ENCODE data around the gene PHACTR3.

The PHACTR3 gene

DNA sequence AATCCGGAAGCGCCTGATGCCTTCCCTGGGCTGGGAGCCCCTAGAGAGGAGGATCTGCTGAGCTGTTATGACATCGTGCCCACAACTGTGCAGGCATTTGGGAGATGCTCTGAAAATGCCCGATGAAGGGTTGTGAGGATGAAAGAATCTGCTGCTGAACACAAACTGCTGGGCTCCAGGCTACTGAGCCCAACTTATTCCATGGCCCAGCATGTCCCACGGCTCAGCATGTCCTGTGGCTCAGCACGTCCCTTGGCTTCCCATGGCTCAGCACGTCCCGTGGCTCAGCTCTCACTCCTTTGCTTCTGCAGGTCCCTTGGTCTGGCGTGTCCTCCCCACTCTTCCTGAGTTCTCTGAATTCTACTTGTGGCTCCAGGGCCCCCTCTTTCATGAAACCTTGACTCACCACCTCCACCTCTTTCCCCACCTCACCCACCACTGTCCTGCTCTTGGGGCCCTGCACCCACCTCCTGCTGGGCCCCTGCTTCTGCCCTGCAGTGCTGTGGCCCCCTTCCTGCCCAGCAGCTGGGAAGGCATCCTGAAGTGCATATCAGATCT is 80.4 kb downstream of the PHACTR3 start:
- H3K18ac ChIP-seq (ENCODE audit: low read depth in 1 of 2, low read length in 2 of 2), result no peak overlapping the region

DNA sequence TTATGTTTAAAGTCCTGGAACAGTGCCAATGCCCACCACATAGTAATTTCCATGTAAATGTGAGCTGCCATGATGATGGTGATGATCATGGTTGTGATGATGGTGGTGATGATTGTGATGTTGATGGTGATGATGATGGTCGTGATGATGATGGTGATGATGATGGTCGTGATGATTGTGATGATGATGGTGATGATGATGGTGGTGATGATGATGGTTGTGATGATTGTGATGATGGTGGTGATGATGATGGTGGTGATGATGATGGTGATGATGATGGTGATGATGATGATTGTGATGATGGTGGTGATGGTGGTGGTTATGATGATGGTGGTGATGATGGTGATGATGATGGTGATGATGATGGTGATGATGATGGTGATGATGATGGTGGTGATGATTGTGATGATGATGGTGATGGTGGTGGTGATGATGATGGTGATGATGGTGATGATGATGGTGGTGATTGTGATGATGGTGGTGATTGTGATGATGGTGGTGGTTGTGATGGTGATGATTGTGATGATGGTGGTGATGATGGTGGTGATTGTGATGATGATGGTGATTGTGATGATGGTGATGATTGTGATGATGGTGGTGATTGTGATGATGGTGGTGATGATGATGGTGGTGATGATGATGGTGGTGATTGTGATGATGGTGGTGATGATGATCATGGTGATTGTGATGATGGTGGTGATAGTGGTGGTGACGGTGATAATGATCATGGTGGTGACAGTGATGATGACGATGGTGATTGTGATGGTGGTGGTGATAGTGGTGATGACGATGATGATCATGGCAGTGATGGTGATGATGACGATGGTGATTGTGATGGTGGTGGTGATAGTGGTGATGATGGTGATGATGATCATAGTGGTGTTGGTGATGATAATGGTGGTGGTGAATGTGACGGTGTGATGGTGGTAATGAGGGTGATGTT is 82.3 kb downstream of the PHACTR3 start:
- Histone ChIP-seq H3K4me2 (ENCODE audit: low read length, poor library complexity, severe bottlenecking) (no peak overlapping the region), H3K9me3 (ENCODE audit: control insufficient read depth, low read length) (no peaks in the 10 kb centered on the region), H3K23ac (ENCODE audit: low read length in 2 of 2) (no peak overlapping the region), H3K27ac (ENCODE audit: low read length, poor library complexity, severe bottlenecking) (no peak overlapping the region), H3K14ac (ENCODE audit: low read length in 2 of 2) (no peak overlapping the region), H4K8ac (ENCODE audit: low read length) (no peak overlapping the region), H3K79me1 (replicated peaks; ENCODE audit: low read length, poor library complexity, severe bottlenecking) (no peaks in the 10 kb centered on the region), H2AFZ (ENCODE audit: low read depth, low read length) (no peak overlapping the region), H2BK120ac (ENCODE audit: low read depth, low read length) (no peak overlapping the region), H3K4me1 (ENCODE audit: control insufficient read depth, insufficient read depth, low read depth, low read length) (no peaks in the 10 kb centered on the region), H3K4ac (ENCODE audit: low read depth in 1 of 2, low read length in 2 of 2) (no peak overlapping the region), H3K27me3 (ENCODE audit: control insufficient read depth in 1 of 2, insufficient read depth in 1 of 2, low read length in 2 of 2) (no peaks in the 10 kb centered on the region), H2BK15ac (ENCODE audit: low read depth, poor library complexity, severe bottlenecking) (no peak overlapping the region), H2AK5ac (ENCODE audit: low read length, severe bottlenecking) (no peak overlapping the region), H4K91ac (ENCODE audit: low read length) (no peak overlapping the region), H2BK12ac (ENCODE audit: low read length in 2 of 2) (no peak overlapping the region), H3K18ac (ENCODE audit: low read depth in 1 of 2, low read length in 2 of 2) (no peak overlapping the region), H2BK5ac (ENCODE audit: low read depth, low read length, poor library complexity, severe bottlenecking) (no peak overlapping the region), H3K36me3 (ENCODE audit: control insufficient read depth in 1 of 2, insufficient read depth in 2 of 2, low read depth in 1 of 2, low read length in 2 of 2) (no peaks in the 10 kb centered on the region), H3K4me3 (ENCODE audit: insufficient read depth in 1 of 2, low read depth in 1 of 2, low read length in 2 of 2) (no peak overlapping the region), H3K9ac (ENCODE audit: low read length) (no peak overlapping the region)
- WGBS, result 84% methylated on average over 7 of the region's 7 CpGs
- no peak for DNase-seq

More for the DNA sequence above, 80.4 kb downstream of the PHACTR3 start:
- Histone ChIP-seq H3K4me3 (ENCODE audit: insufficient read depth in 1 of 2, low read depth in 1 of 2, low read length in 2 of 2) (no peak overlapping the region), H2BK120ac (ENCODE audit: low read depth, low read length) (no peak overlapping the region), H3K79me1 (replicated peaks; ENCODE audit: low read length, poor library complexity, severe bottlenecking) (no peaks in the 10 kb centered on the region), H3K27me3 (ENCODE audit: control insufficient read depth in 1 of 2, insufficient read depth in 1 of 2, low read length in 2 of 2) (peaks cover 0 to 4% of the 10 kb centered on the region in 2 experiments), H3K9ac (ENCODE audit: low read length) (no peak overlapping the region), H2BK15ac (ENCODE audit: low read depth, poor library complexity, severe bottlenecking) (no peak overlapping the region), H3K9me3 (ENCODE audit: control insufficient read depth, low read length) (no peaks in the 10 kb centered on the region), H2BK5ac (ENCODE audit: low read depth, low read length, poor library complexity, severe bottlenecking) (no peak overlapping the region), H2BK12ac (ENCODE audit: low read length in 2 of 2) (no peak overlapping the region), H3K4ac (ENCODE audit: low read depth in 1 of 2, low read length in 2 of 2) (no peak overlapping the region), H3K36me3 (ENCODE audit: control insufficient read depth in 1 of 2, insufficient read depth in 2 of 2, low read depth in 1 of 2, low read length in 2 of 2) (no peaks in the 10 kb centered on the region), H3K27ac (ENCODE audit: low read length, poor library complexity, severe bottlenecking) (no peak overlapping the region), H3K4me1 (ENCODE audit: control insufficient read depth, insufficient read depth, low read depth, low read length) (no peaks in the 10 kb centered on the region), H2AK5ac (ENCODE audit: low read length, severe bottlenecking) (no peak overlapping the region), H3K23ac (ENCODE audit: low read length in 2 of 2) (no peak overlapping the region), H2AFZ (ENCODE audit: low read depth, low read length) (no peak overlapping the region), H4K8ac (ENCODE audit: low read length) (no peak overlapping the region), H4K91ac (ENCODE audit: low read length) (no peak overlapping the region), H3K14ac (ENCODE audit: low read length in 2 of 2) (no peak overlapping the region), H3K4me2 (ENCODE audit: low read length, poor library complexity, severe bottlenecking) (no peak overlapping the region)
- no peak for DNase-seq
- 65% methylated on average over 9 of the region's 9 CpGs for WGBS

- Histone ChIP-seq H3K4me3 (ENCODE audit: insufficient read depth in 1 of 2, low read depth in 1 of 2, low read length in 2 of 2) (no peak overlapping the region), H4K8ac (ENCODE audit: low read length) (no peak overlapping the region), H3K14ac (ENCODE audit: low read length in 2 of 2) (no peak overlapping the region), H3K27me3 (ENCODE audit: control insufficient read depth in 1 of 2, insufficient read depth in 1 of 2, low read length in 2 of 2) (no peaks in the 10 kb centered on the region), H3K27ac (ENCODE audit: low read length, poor library complexity, severe bottlenecking) (no peak overlapping the region), H3K79me1 (replicated peaks; ENCODE audit: low read length, poor library complexity, severe bottlenecking) (no peaks in the 10 kb centered on the region), H3K4ac (ENCODE audit: low read depth in 1 of 2, low read length in 2 of 2) (no peak overlapping the region), H3K36me3 (ENCODE audit: control insufficient read depth in 1 of 2, insufficient read depth in 2 of 2, low read depth in 1 of 2, low read length in 2 of 2) (no peaks in the 10 kb centered on the region), H3K4me1 (ENCODE audit: control insufficient read depth, insufficient read depth, low read depth, low read length) (no peaks in the 10 kb centered on the region), H3K4me2 (ENCODE audit: low read length, poor library complexity, severe bottlenecking) (no peak overlapping the region), H2BK15ac (ENCODE audit: low read depth, poor library complexity, severe bottlenecking) (no peak overlapping the region), H3K23ac (ENCODE audit: low read length in 2 of 2) (no peak overlapping the region), H2AK5ac (ENCODE audit: low read length, severe bottlenecking) (no peak overlapping the region), H3K18ac (ENCODE audit: low read depth in 1 of 2, low read length in 2 of 2) (no peak overlapping the region), H3K9me3 (ENCODE audit: control insufficient read depth, low read length) (no peaks in the 10 kb centered on the region), H2BK5ac (ENCODE audit: low read depth, low read length, poor library complexity, severe bottlenecking) (no peak overlapping the region), H2AFZ (ENCODE audit: low read depth, low read length) (no peak overlapping the region), H4K91ac (ENCODE audit: low read length) (no peak overlapping the region), H2BK120ac (ENCODE audit: low read depth, low read length) (no peak overlapping the region), H3K9ac (ENCODE audit: low read length) (no peak overlapping the region), H2BK12ac (ENCODE audit: low read length in 2 of 2) (no peak overlapping the region)
- 40% methylated on average over 2 of the region's 3 CpGs for WGBS
- no peak for DNase-seq
Measured at GRCh38 chr20:59688356-59688755, 84.0 kb downstream of the PHACTR3 start.

DNA sequence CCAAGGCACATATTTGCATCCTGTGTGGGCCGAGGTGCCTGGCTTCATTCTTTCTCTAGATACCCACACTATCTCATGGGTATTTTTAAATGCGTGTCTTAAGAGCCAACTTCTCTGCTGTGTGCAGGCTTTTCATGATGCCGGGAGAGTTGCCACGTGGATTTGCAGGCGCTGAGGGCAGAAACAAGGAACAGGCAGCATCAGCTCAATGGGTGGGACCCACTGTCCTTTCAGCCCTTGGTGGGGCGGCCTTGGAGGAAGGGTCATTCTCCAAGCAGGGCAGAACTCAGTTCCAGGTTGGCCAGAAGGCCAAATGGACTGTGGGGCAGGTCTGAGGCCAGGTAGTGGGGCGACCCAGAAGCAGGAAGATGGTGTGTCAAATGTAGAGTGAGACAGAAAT is 84.7 kb downstream of the PHACTR3 start:
- Histone ChIP-seq H2AFZ (ENCODE audit: low read depth, low read length) (no peak overlapping the region), H2BK120ac (ENCODE audit: low read depth, low read length) (no peak overlapping the region), H3K4me3 (ENCODE audit: insufficient read depth in 1 of 2, low read depth in 1 of 2, low read length in 2 of 2) (no peak overlapping the region), H3K79me1 (replicated peaks; ENCODE audit: low read length, poor library complexity, severe bottlenecking) (no peaks in the 10 kb centered on the region), H2BK15ac (ENCODE audit: low read depth, poor library complexity, severe bottlenecking) (no peak overlapping the region), H2BK5ac (ENCODE audit: low read depth, low read length, poor library complexity, severe bottlenecking) (no peak overlapping the region), H3K4me2 (ENCODE audit: low read length, poor library complexity, severe bottlenecking) (no peak overlapping the region), H3K9me3 (ENCODE audit: control insufficient read depth, low read length) (no peaks in the 10 kb centered on the region), H3K23ac (ENCODE audit: low read length in 2 of 2) (no peak overlapping the region), H3K27me3 (ENCODE audit: control insufficient read depth in 1 of 2, insufficient read depth in 1 of 2, low read length in 2 of 2) (no peaks in the 10 kb centered on the region), H4K8ac (ENCODE audit: low read length) (no peak overlapping the region), H3K9ac (ENCODE audit: low read length) (no peak overlapping the region), H2AK5ac (ENCODE audit: low read length, severe bottlenecking) (no peak overlapping the region), H4K91ac (ENCODE audit: low read length) (no peak overlapping the region), H3K4me1 (ENCODE audit: control insufficient read depth, insufficient read depth, low read depth, low read length) (no peaks in the 10 kb centered on the region), H3K18ac (ENCODE audit: low read depth in 1 of 2, low read length in 2 of 2) (no peak overlapping the region), H3K4ac (ENCODE audit: low read depth in 1 of 2, low read length in 2 of 2) (no peak overlapping the region), H3K14ac (ENCODE audit: low read length in 2 of 2) (no peak overlapping the region), H3K27ac (ENCODE audit: low read length, poor library complexity, severe bottlenecking) (no peak overlapping the region), H2BK12ac (ENCODE audit: low read length in 2 of 2) (no peak overlapping the region), H3K36me3 (ENCODE audit: control insufficient read depth in 1 of 2, insufficient read depth in 2 of 2, low read depth in 1 of 2, low read length in 2 of 2) (no peaks in the 10 kb centered on the region)
- no peak for DNase-seq
- 43% methylated on average over 7 of the region's 7 CpGs for WGBS
